HepG2 (cell line): ENCODE data around the gene ZNF8. TPM values are rescaled to one million over a fixed set of nuclear protein-coding genes. Genes with fewer than 3 reads are reported as not detected.

Source experiments
- CENPX ChIP-seq: sonication (generic); formaldehyde crosslinking; IDR thresholded peaks from 2 replicates; pipeline ENCODE4 v1.9.0; 2021; ENCODE audit warnings: mild to moderate bottlenecking, missing genetic modification reagents, moderate library complexity
- CHD2 ChIP-seq: IDR thresholded peaks from 2 replicates; pipeline ENCODE4 v1.6.1; 2011; ENCODE audit warnings: low read depth, low read length, improper control_type of control experiment
- CREM ChIP-seq, 2 experiments: sonication (generic) in 1 of 2; formaldehyde crosslinking in 1 of 2; IDR thresholded peaks; 2 replicates each; pipeline versions ENCODE4 v1.4.0 to v1.6.1; 2016 to 2020; ENCODE audit warnings: antibody characterized with exemption in 1 of 2, mild to moderate bottlenecking in 1 of 2, missing genetic modification reagents in 1 of 2
- FLYWCH1 ChIP-seq: sonication (generic); formaldehyde crosslinking; IDR thresholded peaks from 2 replicates; pipeline ENCODE4 v1.8.1; 2023; ENCODE audit warnings: mild to moderate bottlenecking, missing genetic modification reagents
- FOXK2 ChIP-seq: fragments of 450-650 bp; IDR thresholded peaks from 2 replicates; pipeline ENCODE4 v1.6.1; 2016
- IKZF1 ChIP-seq: fragments of 450-650 bp; IDR thresholded peaks from 2 replicates; pipeline ENCODE4 v1.7.1; 2016
- IRF2 ChIP-seq: IDR thresholded peaks from 2 replicates; pipeline ENCODE4 v1.6.1; 2018; ENCODE audit warnings: missing genetic modification reagents, missing compliant biosample characterization
- MBD4 ChIP-seq: IDR thresholded peaks from 2 replicates; pipeline ENCODE4 v1.6.1; 2012; ENCODE audit warnings: low read length, inconsistent platforms, borderline replicate concordance
- MYC ChIP-seq: sonication (generic); formaldehyde crosslinking; IDR thresholded peaks from 2 replicates; pipeline ENCODE4 v1.9.0; 2021; ENCODE audit warnings: missing genetic modification reagents, borderline replicate concordance
- NFYC ChIP-seq: IDR thresholded peaks from 2 replicates; pipeline ENCODE4 v1.6.1; 2016; ENCODE audit warnings: missing genetic modification reagents, missing compliant biosample characterization
- NR2F1 ChIP-seq, 2 experiments: fragments of 450-650 bp in 1 of 2; formaldehyde crosslinking in 1 of 2; IDR thresholded peaks; 2 replicates each; pipeline versions ENCODE4 v1.5.0 to v1.6.1; 2016 to 2020; ENCODE audit warnings: mild to moderate bottlenecking in 1 of 2, missing compliant biosample characterization in 1 of 2, missing genetic modification reagents in 1 of 2, moderate library complexity in 1 of 2
- RAD21 ChIP-seq: fragments of 450-650 bp; formaldehyde crosslinking; IDR thresholded peaks from 2 replicates; pipeline ENCODE4 v1.5.0; 2020; ENCODE audit warnings: mild to moderate bottlenecking
- RAD51 ChIP-seq: fragments of 450-650 bp; IDR thresholded peaks from 2 replicates; pipeline ENCODE4 v1.6.1; 2016; ENCODE audit warnings: borderline replicate concordance
- SMC3 ChIP-seq: IDR thresholded peaks from 2 replicates; pipeline ENCODE4 v1.6.1; 2011; ENCODE audit warnings: low read length, improper control_type of control experiment
- SPEN ChIP-seq: sonication (generic); formaldehyde crosslinking; IDR thresholded peaks from 2 replicates; pipeline ENCODE4 v1.5.1; 2020; ENCODE audit warnings: low read depth, mild to moderate bottlenecking, missing genetic modification reagents
- TBX2 ChIP-seq: sonication (generic); formaldehyde crosslinking; IDR thresholded peaks from 2 replicates; pipeline ENCODE4 v1.5.0; 2020; ENCODE audit warnings: missing genetic modification reagents, mild to moderate bottlenecking, borderline replicate concordance
- ZBTB7B ChIP-seq: sonication (generic); formaldehyde crosslinking; IDR thresholded peaks from 2 replicates; pipeline ENCODE4 v1.4.0; 2020; ENCODE audit warnings: missing genetic modification reagents
- ZNF30 ChIP-seq: sonication (generic); formaldehyde crosslinking; IDR thresholded peaks from 2 replicates; pipeline ENCODE4 v1.5.0; 2020; ENCODE audit warnings: mild to moderate bottlenecking, missing genetic modification reagents
- ZNF510 ChIP-seq: sonication (generic); formaldehyde crosslinking; IDR thresholded peaks from 2 replicates; pipeline ENCODE4 v1.4.0; 2020; ENCODE audit warnings: low read depth, mild to moderate bottlenecking, missing genetic modification reagents
- ZNF547 ChIP-seq: sonication (generic); formaldehyde crosslinking; IDR thresholded peaks from 2 replicates; pipeline ENCODE4 v1.5.1; 2020; ENCODE audit warnings: mild to moderate bottlenecking, missing genetic modification reagents
- polyA plus RNA-seq, 8 experiments: library from polyadenylated mRNA; depleted of rRNA in 3 of 8; stranded (reverse) in 7 of 8; unstranded in 1 of 8; fragments of >200 nt; fragmentation: Illumina TruSeq in 4 of 8; extraction: Trizol in 4 of 8; gene quantifications; 2 replicates each; pipeline versions ENCODE4 v1.2.1 to v1.2.3, GENCODE V29; 2011 to 2016; ENCODE audit warnings: low read depth in 4 of 8, missing spikeins in 1 of 8, mixed read lengths in 1 of 8; ENCODE audit not compliant: insufficient read depth in 1 of 8
- total RNA-seq, 5 experiments: library from RNA; depleted of rRNA; stranded (reverse); fragments of >200 nt; fragmentation: Illumina TruSeq; extraction: Trizol; gene quantifications; 2 replicates each; pipeline ENCODE4 v1.2.3, GENCODE V29; 2016; ENCODE audit warnings: low read depth in 1 of 5
- TF ChIP-seq, protein P1 (sequence below): sonication (generic); formaldehyde crosslinking; IDR thresholded peaks from 2 replicates; pipeline ENCODE4 v1.4.0; 2020; ENCODE audit warnings: missing genetic modification reagents
- TF ChIP-seq, protein P2 (sequence below): sonication (generic); formaldehyde crosslinking; IDR thresholded peaks from 2 replicates; pipeline ENCODE4 v1.8.0; 2022; ENCODE audit warnings: mild to moderate bottlenecking, missing genetic modification reagents, borderline replicate concordance
- TF ChIP-seq, protein P3 (sequence below): IDR thresholded peaks from 2 replicates; pipeline ENCODE4 v1.6.1; 2012; ENCODE audit warnings: inconsistent platforms
- TF ChIP-seq, protein P4 (sequence below), 2 experiments: sonication (generic) in 1 of 2; formaldehyde crosslinking in 1 of 2; IDR thresholded peaks; 2 replicates each; pipeline versions ENCODE4 v1.5.1 to v1.6.1; 2011 to 2020; ENCODE audit warnings: borderline replicate concordance in 1 of 2, low read depth in 1 of 2, low read length in 1 of 2, mild to moderate bottlenecking in 1 of 2, missing genetic modification reagents in 1 of 2, moderate library complexity in 1 of 2

The ZNF8 gene
- total and polyA plus RNA-seq, 2 of the 13 experiments (the other 11 are each of a cell fraction or from before 2014, with no cell fraction given): 3.1 to 3.3 TPM

DNA sequence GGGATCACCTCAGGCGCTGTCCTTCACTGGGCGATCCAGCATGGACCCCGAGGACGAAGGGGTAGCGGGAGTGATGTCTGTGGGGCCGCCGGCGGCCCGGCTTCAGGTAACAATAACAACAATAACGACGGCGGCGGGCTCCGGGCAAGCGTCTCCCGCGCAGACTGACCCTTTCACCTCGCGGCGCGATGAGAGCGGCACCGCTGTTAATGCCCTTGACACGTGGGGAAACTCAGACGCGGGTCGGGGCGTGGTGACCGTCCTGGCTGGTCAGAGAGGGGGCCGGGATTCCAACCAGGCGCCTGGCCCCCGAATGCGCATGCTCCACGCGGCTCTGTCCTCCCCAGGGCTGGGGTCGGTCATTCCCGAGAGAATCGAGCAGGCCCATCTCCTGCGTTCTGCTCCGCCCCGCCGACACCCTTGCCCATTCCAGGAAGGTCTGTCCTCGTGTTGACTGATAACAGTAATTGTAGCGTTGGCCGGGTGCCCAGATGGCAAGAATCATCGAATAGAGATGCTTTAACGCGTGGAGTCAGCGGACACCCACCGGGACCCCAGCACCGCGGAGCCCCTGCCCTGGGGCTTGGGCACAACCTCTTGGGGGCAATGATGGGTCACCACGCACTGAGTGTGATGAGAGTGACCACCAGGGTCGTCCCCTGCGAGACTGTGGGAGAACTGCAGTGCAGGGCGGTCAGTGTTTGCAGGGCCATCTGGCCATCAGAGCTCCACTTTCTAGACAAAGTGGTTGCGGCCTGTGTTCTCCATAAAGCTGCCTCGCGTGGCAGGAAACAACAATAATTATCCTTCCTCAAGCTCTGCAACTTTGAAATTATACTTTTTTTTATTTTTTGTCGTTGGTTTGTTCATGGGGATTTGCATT is 528 bp downstream of the ZNF8 start (continued):
- TF ChIP-seq, protein P1, sequence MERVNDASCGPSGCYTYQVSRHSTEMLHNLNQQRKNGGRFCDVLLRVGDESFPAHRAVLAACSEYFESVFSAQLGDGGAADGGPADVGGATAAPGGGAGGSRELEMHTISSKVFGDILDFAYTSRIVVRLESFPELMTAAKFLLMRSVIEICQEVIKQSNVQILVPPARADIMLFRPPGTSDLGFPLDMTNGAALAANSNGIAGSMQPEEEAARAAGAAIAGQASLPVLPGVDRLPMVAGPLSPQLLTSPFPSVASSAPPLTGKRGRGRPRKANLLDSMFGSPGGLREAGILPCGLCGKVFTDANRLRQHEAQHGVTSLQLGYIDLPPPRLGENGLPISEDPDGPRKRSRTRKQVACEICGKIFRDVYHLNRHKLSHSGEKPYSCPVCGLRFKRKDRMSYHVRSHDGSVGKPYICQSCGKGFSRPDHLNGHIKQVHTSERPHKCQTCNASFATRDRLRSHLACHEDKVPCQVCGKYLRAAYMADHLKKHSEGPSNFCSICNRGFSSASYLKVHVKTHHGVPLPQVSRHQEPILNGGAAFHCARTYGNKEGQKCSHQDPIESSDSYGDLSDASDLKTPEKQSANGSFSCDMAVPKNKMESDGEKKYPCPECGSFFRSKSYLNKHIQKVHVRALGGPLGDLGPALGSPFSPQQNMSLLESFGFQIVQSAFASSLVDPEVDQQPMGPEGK (CRISPR knock-in tag): peak; percentile 41; the same call in 1 of the 2 replicates
- 0 out of 2 replicates have a peak, but pooled peaks have one; percentile 5 for TF ChIP-seq IRF2
- 0 out of 2 replicates have a peak, but pooled peaks have one; percentile 32 for TF ChIP-seq ZBTB7B (CRISPR knock-in tag)
- TF ChIP-seq FLYWCH1 (CRISPR knock-in tag): peak; percentile 75; the same call in 1 of the 2 replicates
- TF ChIP-seq RAD21: 0 out of 2 replicates have a peak, but pooled peaks have one; percentile 20
- peak; percentile 78 for TF ChIP-seq MYC (CRISPR knock-in tag)
- TF ChIP-seq CREM (IDR thresholded peaks at IDR 0.05): peak; percentile 63
- TF ChIP-seq CREM (CRISPR knock-in tag; IDR thresholded peaks at IDR 0.05): no peak
- TF ChIP-seq NFYC (CRISPR knock-in tag): no peak; the same call in 1 of the 2 replicates
- no peak for TF ChIP-seq CENPX (CRISPR knock-in tag)
- no peak for TF ChIP-seq CHD2
- no peak for TF ChIP-seq FOXK2
- TF ChIP-seq, protein P2, sequence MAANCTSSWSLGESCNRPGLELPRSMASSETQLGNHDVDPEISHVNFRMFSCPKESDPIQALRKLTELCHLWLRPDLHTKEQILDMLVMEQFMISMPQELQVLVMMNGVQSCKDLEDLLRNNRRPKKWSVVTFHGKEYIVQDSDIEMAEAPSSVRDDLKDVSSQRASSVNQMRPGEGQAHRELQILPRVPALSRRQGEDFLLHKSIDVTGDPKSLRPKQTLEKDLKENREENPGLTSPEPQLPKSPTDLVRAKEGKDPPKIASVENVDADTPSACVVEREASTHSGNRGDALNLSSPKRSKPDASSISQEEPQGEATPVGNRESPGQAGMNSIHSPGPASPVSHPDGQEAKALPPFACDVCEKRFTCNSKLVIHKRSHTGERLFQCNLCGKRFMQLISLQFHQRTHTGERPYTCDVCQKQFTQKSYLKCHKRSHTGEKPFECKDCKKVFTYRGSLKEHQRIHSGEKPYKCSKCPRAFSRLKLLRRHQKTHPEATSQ: no peak
- TF ChIP-seq SMC3: no peak
- TF ChIP-seq, protein P3, sequence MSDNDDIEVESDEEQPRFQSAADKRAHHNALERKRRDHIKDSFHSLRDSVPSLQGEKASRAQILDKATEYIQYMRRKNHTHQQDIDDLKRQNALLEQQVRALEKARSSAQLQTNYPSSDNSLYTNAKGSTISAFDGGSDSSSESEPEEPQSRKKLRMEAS: peak; percentile 49; the same call in 1 of the 2 replicates
- TF ChIP-seq RAD51: no peak
- TF ChIP-seq NR2F1 (CRISPR knock-in tag; IDR thresholded peaks at IDR 0.05): peak in 1 of 2 experiments; percentile 70; a peak in 2 of 4 replicates
- TF ChIP-seq SPEN (CRISPR knock-in tag): peak; percentile 64
- TF ChIP-seq ZNF30 (CRISPR knock-in tag): peak; percentile 74; the same call in 1 of the 2 replicates
- peak; percentile 45; the same call in 1 of the 2 replicates for TF ChIP-seq TBX2 (CRISPR knock-in tag)
- peak; percentile 77 for TF ChIP-seq ZNF547 (CRISPR knock-in tag)
- peak; percentile 68; the same call in 1 of the 2 replicates for TF ChIP-seq ZNF510 (CRISPR knock-in tag)
- no peak for TF ChIP-seq MBD4
- no peak for TF ChIP-seq IKZF1
- TF ChIP-seq, protein P4, sequence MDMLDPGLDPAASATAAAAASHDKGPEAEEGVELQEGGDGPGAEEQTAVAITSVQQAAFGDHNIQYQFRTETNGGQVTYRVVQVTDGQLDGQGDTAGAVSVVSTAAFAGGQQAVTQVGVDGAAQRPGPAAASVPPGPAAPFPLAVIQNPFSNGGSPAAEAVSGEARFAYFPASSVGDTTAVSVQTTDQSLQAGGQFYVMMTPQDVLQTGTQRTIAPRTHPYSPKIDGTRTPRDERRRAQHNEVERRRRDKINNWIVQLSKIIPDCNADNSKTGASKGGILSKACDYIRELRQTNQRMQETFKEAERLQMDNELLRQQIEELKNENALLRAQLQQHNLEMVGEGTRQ (IDR thresholded peaks at IDR 0.05; ENCODE audit: low read depth, low read length): no peak
- TF ChIP-seq, protein P4 (CRISPR knock-in tag; IDR thresholded peaks at IDR 0.05; ENCODE audit: borderline replicate concordance): no peak
